Stimulated activated CD4-positive, alpha-beta T cell treated with anti-CD3 and anti-CD28 coated beads, Interleukin-1b, Interleukin-23, amount 100 ng/mL, for 4 hours (primary cell): Measurements from ENCODE around the gene TNFSF12.
"Not testable (repeated sequence)": the region's sequence is repeated elsewhere in the genome, so short reads cannot be mapped to it uniquely, and the experiment has no call there.

Experiments
- DNase-seq, 2 donors: peaks; one replicate each; pipeline ENCODE4 v3.0.0-alpha.2; 2020; ENCODE audit warnings: low read depth in 2 of 2

Gene TNFSF12

DNA sequence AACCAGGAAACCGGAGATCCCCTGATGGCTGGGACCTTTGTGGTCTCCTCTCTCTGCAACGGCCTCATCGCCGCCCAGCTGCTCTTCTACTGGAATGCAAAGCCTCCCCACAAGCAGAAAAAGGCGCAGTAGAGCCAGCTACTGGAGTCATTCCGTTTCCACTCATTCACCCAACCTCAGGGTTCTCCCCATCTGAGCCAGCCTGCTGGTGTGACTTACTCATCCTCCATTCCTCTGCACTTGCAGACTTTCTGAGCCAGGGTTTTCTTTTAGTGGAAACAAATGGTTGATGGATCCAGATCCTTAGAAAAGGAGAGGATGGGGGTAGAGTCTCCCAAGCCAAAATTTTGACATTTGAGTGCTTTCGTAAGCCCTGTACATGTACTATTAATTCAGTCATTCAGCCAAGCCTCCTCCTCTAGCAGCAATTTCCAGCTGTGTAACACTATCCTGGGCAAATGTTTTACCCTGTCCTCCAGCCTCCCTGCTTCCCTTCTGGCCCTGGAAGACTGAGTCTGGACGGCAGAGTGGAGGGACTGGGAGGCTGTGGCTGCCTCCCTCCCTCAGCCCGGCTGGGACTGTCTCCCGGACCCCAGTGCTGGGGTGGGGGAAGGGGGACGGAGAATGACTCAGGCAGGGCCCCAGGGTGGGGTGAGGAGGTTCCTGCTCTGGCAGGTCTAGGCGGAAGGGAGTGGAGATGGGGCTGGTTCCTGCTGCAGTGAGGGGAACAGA, 38.7 kb downstream of the TNFSF12 start:
- DNase-seq, result no peak

DNA sequence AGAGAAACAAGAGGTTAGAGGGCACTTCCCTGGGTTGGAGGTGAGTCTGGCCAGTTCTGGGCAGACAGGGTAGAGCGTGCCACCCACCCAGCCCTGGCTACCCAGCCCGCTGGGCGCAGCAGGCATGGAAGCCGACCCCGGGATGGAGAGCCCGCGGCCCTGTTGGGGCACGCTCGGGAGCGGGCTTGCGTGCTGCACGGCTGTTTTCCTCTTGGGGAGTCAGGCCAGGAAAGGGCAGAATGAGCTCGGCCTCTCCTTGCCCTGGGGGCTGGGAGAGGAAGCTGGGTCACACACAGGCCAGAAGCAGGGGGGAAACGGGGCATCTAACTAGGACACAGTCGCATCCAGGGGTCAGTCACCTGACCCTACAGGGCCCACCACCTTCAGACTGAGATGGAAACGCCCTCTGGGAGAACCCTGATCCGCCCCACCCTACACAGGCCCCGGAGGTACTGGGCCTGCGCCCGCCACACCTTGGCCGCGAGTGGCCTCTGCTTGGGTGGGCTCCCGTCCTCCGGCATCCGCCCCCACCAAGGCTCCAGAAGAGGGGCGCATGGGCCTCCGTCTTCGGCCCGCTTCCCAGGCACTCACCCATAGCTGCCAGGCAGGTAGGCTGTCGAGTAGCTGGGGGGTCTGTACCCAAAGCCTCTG, 39.8 kb downstream of the TNFSF12 start:
- DNase-seq, result no peak

DNA sequence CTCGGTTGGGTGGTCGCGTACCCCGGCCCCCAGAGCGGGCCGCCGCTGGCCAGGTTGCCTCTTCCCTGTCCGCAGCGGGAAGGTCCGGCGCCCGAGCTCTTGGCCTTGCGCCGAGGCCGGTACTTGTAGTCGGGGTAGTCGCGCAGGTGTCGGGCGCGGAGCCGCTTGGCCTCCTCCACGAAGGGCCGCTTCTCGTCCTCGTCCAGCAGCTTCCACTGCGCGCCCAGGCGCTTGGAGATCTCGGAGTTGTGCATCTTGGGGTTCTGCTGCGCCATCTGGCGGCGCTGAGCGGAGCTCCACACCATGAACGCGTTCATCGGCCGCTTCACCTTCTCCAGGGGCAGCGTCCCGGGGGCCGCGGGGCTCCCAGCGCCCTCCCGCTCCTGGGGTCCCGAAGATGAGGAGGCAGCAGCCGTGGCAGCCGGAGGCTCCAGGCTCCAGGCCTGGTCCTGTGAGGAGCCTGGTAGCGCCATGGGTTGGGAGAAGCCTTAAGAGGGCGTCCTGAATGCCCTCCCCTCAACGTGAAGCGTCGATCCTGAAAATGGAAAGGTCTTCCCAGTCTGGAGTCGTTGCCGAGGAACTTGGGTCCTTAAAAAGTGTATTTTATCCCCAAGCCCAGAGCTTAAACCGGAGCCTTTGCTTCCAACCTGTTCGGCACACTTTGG, 40.5 kb downstream of the TNFSF12 start:
- peak; percentile 53 to 56 for DNase-seq

DNA sequence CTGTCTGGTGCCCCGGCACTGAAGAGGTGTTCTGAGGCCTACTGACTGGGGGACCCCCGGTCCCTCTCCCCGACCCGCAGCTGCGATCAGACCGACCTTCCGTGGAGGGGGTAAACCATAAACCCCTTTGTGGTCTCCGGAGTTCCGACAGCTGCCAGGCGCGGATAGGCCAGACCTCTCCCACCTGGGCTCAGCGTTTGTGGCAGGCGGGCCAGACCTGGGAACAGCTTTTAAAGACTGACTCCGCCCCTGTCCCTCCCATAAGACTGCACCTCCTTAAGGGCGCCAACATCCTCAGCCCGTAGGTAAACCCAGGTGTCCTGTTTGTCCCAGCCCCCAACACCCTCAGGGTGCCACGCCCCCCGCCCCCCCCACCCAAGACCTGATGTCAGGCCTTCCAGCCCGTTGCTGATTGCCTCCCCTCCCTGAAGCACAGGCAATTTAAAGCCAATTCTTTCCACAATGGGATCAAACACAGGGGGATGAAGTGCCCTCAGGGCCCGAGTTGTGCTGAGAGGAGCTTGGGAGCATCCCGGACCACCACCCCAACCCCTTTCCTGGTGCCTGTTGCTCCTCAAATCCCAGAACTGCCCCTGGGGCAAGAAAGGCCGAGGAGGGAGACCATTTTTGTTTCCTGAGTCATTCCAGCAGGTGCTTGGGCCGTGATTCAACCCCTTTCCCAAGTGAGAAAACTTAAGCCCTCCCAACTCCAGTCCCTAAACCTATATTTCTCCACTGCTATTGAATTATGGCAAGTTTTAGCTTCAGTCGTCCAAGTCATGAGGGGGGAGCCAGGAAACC, 41.2 kb downstream of the TNFSF12 start, which contains the start of gene SOX15:
TSS of gene SOX15 (minus strand) at position 204 of the 801 bp plus-strand sequence. CDS start 418 bp downstream, outside the sequence.
- DNase-seq, result no peak

DNA sequence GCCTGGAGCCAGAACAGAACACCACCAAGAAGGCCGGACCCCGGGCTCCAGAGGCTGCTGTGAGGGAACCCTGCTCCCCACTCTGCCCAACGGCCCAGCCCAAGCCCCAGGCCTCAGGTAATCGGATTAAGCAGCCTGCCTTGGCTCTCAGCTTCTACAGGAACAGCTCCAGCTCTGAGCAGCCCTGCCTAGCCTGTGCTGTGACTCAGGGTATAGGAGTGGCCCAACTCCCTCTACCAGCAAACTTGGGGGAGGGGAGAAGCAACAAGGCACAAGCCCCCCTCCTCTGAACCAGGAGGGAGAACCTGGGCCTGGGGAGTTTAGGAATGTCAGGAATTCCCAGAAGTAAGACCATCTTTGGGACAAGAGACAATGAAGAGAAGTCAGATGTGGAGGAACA, 41.9 kb downstream of the TNFSF12 start:
- DNase-seq, result no peak

DNA sequence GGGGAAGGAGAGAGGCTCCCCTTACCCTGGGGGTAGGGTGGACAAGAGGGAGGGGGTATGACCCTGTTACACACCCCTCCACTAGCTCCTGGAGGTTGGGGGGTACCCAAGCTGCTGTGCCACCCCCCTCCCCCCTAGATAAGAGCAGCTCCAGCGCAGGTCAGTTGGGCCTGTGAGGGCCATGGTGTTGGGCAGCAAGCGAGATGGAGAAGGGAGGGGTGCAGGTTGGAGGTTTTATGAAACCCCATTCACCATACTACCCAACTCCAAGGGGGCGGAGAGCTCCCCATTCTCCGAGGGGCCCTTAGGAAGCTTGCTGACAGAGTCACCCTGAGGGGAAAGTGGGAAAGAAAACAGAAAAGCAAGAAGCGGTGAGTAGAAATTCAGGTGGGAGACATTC, 42.7 kb downstream of the TNFSF12 start:
- no peak for DNase-seq

DNA sequence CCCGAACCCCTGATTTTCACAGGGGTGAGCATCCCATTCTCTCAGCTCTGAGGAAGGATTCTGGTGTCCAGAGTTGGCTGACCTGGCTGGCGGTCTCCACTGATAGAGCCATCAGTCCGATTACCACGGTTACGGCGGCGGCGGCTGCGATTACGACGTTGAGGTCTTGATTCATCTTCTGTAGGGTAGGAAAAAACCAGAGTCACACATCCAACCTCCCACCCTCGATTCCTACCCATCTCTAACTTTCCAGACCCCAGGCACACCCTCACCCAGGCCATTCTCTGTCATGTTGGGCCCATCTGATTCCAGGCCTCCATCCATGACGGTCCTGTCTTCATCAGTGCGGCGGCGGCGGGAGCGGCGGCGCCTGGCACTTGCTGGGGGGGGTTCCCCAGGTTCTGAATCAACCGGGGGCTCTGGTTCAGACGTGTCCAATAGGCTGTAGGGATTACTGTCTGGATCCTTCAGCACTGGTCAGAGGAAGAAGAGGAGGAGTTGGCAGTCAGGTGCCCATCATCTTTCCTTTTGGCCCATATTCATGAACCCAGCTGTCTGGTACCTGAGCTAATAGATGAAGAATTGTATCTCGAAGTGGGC, 43.7 kb downstream of the TNFSF12 start:
- DNase-seq, result no peak

DNA sequence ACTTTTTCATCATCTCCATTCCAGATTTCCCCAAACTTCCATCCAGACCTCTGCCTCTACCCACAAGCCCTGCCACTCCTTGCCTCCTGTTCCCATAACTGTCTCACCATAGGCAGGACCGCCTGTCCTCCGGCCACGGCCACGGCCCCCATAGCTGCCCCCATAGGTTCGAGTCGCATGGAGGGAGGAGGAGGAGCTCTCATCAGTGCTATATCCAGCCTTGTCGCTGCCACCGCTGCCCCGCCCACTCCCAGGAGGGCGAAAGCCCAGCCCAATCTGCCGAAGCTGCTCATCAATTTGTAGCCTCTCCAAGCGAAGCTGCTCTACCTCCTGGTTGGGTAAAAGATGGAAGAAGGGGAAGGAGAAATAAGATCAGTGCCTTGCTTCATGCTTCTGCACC, 44.4 kb downstream of the TNFSF12 start:
- no peak for DNase-seq

DNA sequence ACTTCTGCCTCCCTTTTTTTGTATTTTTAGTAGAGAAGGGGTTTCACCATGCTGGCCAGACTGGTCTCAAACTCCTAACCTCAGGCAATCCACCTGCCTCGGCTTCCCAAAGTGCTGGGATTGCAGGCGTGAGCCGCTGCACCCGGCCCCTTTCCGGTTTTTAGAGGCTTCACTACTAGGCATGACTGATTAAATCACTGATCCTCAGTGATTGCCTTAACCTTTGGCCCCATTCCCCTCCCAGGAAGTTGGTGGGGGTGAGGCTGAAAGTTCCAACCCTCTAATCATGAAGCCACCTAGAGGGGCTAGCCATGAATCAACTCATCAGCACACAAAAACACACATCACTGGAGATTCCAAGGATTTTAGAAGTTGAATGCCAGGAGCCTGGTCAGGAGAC, 48.7 kb downstream of the TNFSF12 start:
- not testable (repeated sequence) for DNase-seq

DNA sequence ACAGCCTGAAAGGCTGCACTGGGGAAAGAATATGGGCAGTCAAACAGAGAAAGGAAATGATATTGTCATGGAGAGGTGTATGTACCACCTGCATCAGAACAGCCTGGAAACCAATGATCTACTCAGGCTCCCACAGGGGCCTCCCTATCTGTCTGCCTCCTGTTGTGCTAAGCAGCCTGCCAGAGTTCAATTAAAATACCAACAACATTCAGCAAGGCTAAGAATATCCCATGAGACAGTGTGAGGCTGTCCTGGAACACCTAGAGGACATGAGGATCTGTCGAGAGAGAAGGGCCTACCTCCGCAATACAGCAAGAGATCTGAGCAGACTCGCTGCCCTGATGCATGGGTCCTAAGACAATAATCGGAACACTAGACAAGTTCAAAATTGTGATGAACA, 57.4 kb downstream of the TNFSF12 start:
- no peak for DNase-seq
